Measurements from ENCODE around the gene ABCC6. TPM values are rescaled to one million over a fixed set of nuclear protein-coding genes. Genes with fewer than 3 reads are reported as not detected.

The ABCC6 gene
- total RNA-seq, 2 experiments from 2014 or later, result not detected

GRCh38 chr16:16120382-16121184, 102.7 kb downstream of the ABCC6 start:
- no peaks in the 10 kb centered on the region for H3K9me2 ChIP-seq (ENCODE audit: insufficient read depth, low read length)
- no peak overlapping the region for H3K27ac ChIP-seq (ENCODE audit: low read depth, low read length, poor library complexity, severe bottlenecking)
- H3K9me3 ChIP-seq (ENCODE audit: low read length), result peaks cover 33% of the 10 kb centered on the region
- BruUV-seq (replicated peaks), result no TSS peak
- no peak overlapping the region for H2AFZ ChIP-seq (ENCODE audit: low read length)
- intact Hi-C loops (cut with micrococcal nuclease; ENCODE audit: unreplicated experiment), result loop anchor here (10.0 kb wide), 1 partner anchor 176 kb away; the partner anchor contains the start of gene ABCC1
- CTCF ChIA-PET (ENCODE audit: unreplicated experiment), result no interaction called here
- POLR2A ChIA-PET, result interaction anchor here (1.0 kb wide), 2 partner anchors 13 to 273 kb away, joined by 3 to 4 read pairs; no protein-coding TSS in a partner anchor
- H3K79me2 ChIP-seq (ENCODE audit: insufficient read depth, low read depth, low read length), result no peaks in the 10 kb centered on the region
- peaks cover 6% of the 10 kb centered on the region for H3K4me1 ChIP-seq (ENCODE audit: insufficient read depth, low read length, poor library complexity, severe bottlenecking)
- TF ChIP-seq EZH2phosphoT487 (IDR thresholded peaks at IDR 0.05; ENCODE audit: borderline replicate concordance, low read depth, low read length) (no peak), CTCF (conservative IDR thresholded peaks at IDR 0.05; ENCODE audit: low read length) (no peak)
- no peaks in the 10 kb centered on the region for H4K20me1 ChIP-seq (ENCODE audit: insufficient read depth, low read length)
- H3K36me3 ChIP-seq (ENCODE audit: insufficient read depth, low read length), result peaks cover 100% of the 10 kb centered on the region
- H3K4me3 ChIP-seq (ENCODE audit: low read depth, low read length, poor library complexity, severe bottlenecking), result no peak overlapping the region
- no peak overlapping the region for H3K4me2 ChIP-seq (ENCODE audit: low read length)
- DNase-seq (ENCODE audit: low spot score), result no peak

GRCh38 chr16:16120044-16120381, 103.3 kb downstream of the ABCC6 start:
- H3K9me3 ChIP-seq (ENCODE audit: low read length), result peaks cover 32% of the 10 kb centered on the region
- intact Hi-C loops (cut with micrococcal nuclease; ENCODE audit: unreplicated experiment), result loop anchor here (10.0 kb wide), 1 partner anchor 175 kb away; the partner anchor contains the start of gene ABCC1
- no peak overlapping the region for H3K4me2 ChIP-seq (ENCODE audit: low read length)
- no peaks in the 10 kb centered on the region for H4K20me1 ChIP-seq (ENCODE audit: insufficient read depth, low read length)
- H3K79me2 ChIP-seq (ENCODE audit: insufficient read depth, low read depth, low read length), result no peaks in the 10 kb centered on the region
- H2AFZ ChIP-seq (ENCODE audit: low read length), result no peak overlapping the region
- H3K9me2 ChIP-seq (ENCODE audit: insufficient read depth, low read length), result no peaks in the 10 kb centered on the region
- peaks cover 6% of the 10 kb centered on the region for H3K4me1 ChIP-seq (ENCODE audit: insufficient read depth, low read length, poor library complexity, severe bottlenecking)
- peaks cover 100% of the 10 kb centered on the region for H3K36me3 ChIP-seq (ENCODE audit: insufficient read depth, low read length)
- H3K4me3 ChIP-seq (ENCODE audit: low read depth, low read length, poor library complexity, severe bottlenecking), result no peak overlapping the region
- CTCF ChIA-PET (ENCODE audit: unreplicated experiment), result no interaction called here
- no peak for DNase-seq (ENCODE audit: low spot score)
- POLR2A ChIA-PET, result no interaction called here
- TF ChIP-seq CTCF (conservative IDR thresholded peaks at IDR 0.05; ENCODE audit: low read length) (no peak), EZH2phosphoT487 (IDR thresholded peaks at IDR 0.05; ENCODE audit: borderline replicate concordance, low read depth, low read length) (no peak)
- no TSS peak for BruUV-seq (replicated peaks)
- no peak overlapping the region for H3K27ac ChIP-seq (ENCODE audit: low read depth, low read length, poor library complexity, severe bottlenecking)

- peaks cover 100% of the 10 kb centered on the region for H3K36me3 ChIP-seq (ENCODE audit: insufficient read depth, low read length)
- H3K9me3 ChIP-seq (ENCODE audit: low read length), result peaks cover 26% of the 10 kb centered on the region
- peak; percentile 49 for DNase-seq (ENCODE audit: low spot score)
- ChIA-PET CTCF (ENCODE audit: unreplicated experiment) (no interaction called here), POLR2A (interaction anchor here (0.6 to 1.0 kb wide), 3 partner anchors 14 to 109 kb away, joined by 3 to 8 read pairs (median 7); no protein-coding TSS in a partner anchor)
- BruUV-seq (replicated peaks), result no TSS peak
- TF ChIP-seq CTCF (conservative IDR thresholded peaks at IDR 0.05; ENCODE audit: low read length) (no peak), EZH2phosphoT487 (IDR thresholded peaks at IDR 0.05; ENCODE audit: borderline replicate concordance, low read depth, low read length) (no peak)
- no peaks in the 10 kb centered on the region for H4K20me1 ChIP-seq (ENCODE audit: insufficient read depth, low read length)
- H2AFZ ChIP-seq (ENCODE audit: low read length), result no peak overlapping the region
- H3K4me2 ChIP-seq (ENCODE audit: low read length), result no peak overlapping the region
- H3K9me2 ChIP-seq (ENCODE audit: insufficient read depth, low read length), result no peaks in the 10 kb centered on the region
- H3K79me2 ChIP-seq (ENCODE audit: insufficient read depth, low read depth, low read length), result no peaks in the 10 kb centered on the region
- no peak overlapping the region for H3K27ac ChIP-seq (ENCODE audit: low read depth, low read length, poor library complexity, severe bottlenecking)
- intact Hi-C loops (cut with micrococcal nuclease; ENCODE audit: unreplicated experiment), result no loop called here
- no peak overlapping the region for H3K4me3 ChIP-seq (ENCODE audit: low read depth, low read length, poor library complexity, severe bottlenecking)
- H3K4me1 ChIP-seq (ENCODE audit: insufficient read depth, low read length, poor library complexity, severe bottlenecking), result peaks cover 6% of the 10 kb centered on the region
These were observed 105.0 kb downstream of the ABCC6 start for GRCh38 chr16:16118337-16118736.
